Endodermal cell (in vitro differentiated cells): Measurements from ENCODE around the gene LRP5. TPM values are rescaled to one million over a fixed set of nuclear protein-coding genes. Genes with fewer than 3 reads are reported as not detected.

Experiments used
- DNase-seq: peaks from one replicate; pipeline ENCODE4 v3.0.0-alpha.2; 2017
- H3K27ac ChIP-seq: 2 replicates; pipeline ENCODE4 v1.5.1; 2013; ENCODE audit warnings: mild to moderate bottlenecking, low read depth, low read length, moderate library complexity
- H3K27me3 ChIP-seq: 2 replicates; pipeline ENCODE4 v1.6.1; 2013; ENCODE audit warnings: mild to moderate bottlenecking, low read length, moderate library complexity; ENCODE audit not compliant: insufficient read depth, control insufficient read depth, poor library complexity, severe bottlenecking
- H3K36me3 ChIP-seq: 2 replicates; pipeline ENCODE4 v1.7.0; 2013; ENCODE audit warnings: mild to moderate bottlenecking, low read length, moderate library complexity; ENCODE audit not compliant: control insufficient read depth, insufficient read depth
- H3K4me1 ChIP-seq: one replicate; pipeline ENCODE4 v1.7.0; 2013; ENCODE audit warnings: low read length; ENCODE audit not compliant: control insufficient read depth, insufficient read depth
- H3K4me3 ChIP-seq: 2 replicates; pipeline ENCODE4 v1.5.1; 2013; ENCODE audit warnings: mild to moderate bottlenecking, low read length, moderate library complexity
- H3K9ac ChIP-seq: 2 replicates; pipeline ENCODE4 v1.6.1; 2013; ENCODE audit warnings: mild to moderate bottlenecking, low read length, moderate library complexity; ENCODE audit not compliant: poor library complexity, severe bottlenecking; ENCODE audit errors: extremely low read depth
- H3K9me3 ChIP-seq: 2 replicates; pipeline ENCODE4 v1.6.1; 2013; ENCODE audit warnings: mild to moderate bottlenecking, low read length, moderate library complexity; ENCODE audit not compliant: control insufficient read depth
- H3K27ac Mint-ChIP-seq: 2 replicates; pipeline ENCODE4 v1.8.0; 2020; ENCODE audit warnings: mixed read lengths
- H3K27me3 Mint-ChIP-seq: 2 replicates; pipeline ENCODE4 v1.8.0; 2021; ENCODE audit warnings: mild to moderate bottlenecking, mixed read lengths; ENCODE audit not compliant: insufficient read depth
- H3K36me3 Mint-ChIP-seq: 2 replicates; pipeline ENCODE4 v1.8.0; 2020; ENCODE audit warnings: low read depth, mixed read lengths
- H3K4me1 Mint-ChIP-seq: 2 replicates; pipeline ENCODE4 v1.8.0; 2020; ENCODE audit warnings: mixed read lengths
- H3K4me3 Mint-ChIP-seq: 2 replicates; pipeline ENCODE4 v1.8.0; 2020; ENCODE audit warnings: mild to moderate bottlenecking, moderate library complexity, mixed read lengths
- H3K9me3 Mint-ChIP-seq: 2 replicates; pipeline ENCODE4 v1.8.0; 2020; ENCODE audit warnings: mild to moderate bottlenecking, mixed read lengths
- WGBS, 2 experiments: methylation state at CpG; one replicate each; pipeline versions ENCODE4 v1.1.5 to v1.1.7; 2013; ENCODE audit warnings: missing lambda C conversion rate in 2 of 2, mixed read lengths in 1 of 2; ENCODE audit not compliant: insufficient coverage in 1 of 2, insufficient read length in 1 of 2; 5-methylcytosine and 5-hydroxymethylcytosine counted together
- total RNA-seq, 2 donors: library from RNA; stranded (reverse); fragmentation: NEBNext Ultra II Directional in 1 of 2; extraction: Animal tissue kit (Norgen Biotek cat#: 25700) in 1 of 2; gene quantifications; 2 replicates in 1 of 2; 3 replicates in 1 of 2; pipeline ENCODE4 v1.2.1, GENCODE V29; 2021
- TF ChIP-seq, protein P1 (sequence below): fragments of 200-600 bp; sonication (generic); conservative IDR thresholded peaks from 2 replicates; pipeline ENCODE4 v1.5.0; 2021; ENCODE audit warnings: antibody characterized with exemption, mild to moderate bottlenecking

Gene LRP5
- total RNA-seq, 2 donors from 2014 or later = 58.2 to 64.1 TPM

GRCh38 chr11:68309621-68310185 is 2.7 kb upstream of the LRP5 start:
- 91 to 100% methylated on average over 1 to 2 of the region's 2 CpGs for WGBS, 2 experiments
- no peak overlapping the region for H3K4me3 Mint-ChIP-seq

DNA sequence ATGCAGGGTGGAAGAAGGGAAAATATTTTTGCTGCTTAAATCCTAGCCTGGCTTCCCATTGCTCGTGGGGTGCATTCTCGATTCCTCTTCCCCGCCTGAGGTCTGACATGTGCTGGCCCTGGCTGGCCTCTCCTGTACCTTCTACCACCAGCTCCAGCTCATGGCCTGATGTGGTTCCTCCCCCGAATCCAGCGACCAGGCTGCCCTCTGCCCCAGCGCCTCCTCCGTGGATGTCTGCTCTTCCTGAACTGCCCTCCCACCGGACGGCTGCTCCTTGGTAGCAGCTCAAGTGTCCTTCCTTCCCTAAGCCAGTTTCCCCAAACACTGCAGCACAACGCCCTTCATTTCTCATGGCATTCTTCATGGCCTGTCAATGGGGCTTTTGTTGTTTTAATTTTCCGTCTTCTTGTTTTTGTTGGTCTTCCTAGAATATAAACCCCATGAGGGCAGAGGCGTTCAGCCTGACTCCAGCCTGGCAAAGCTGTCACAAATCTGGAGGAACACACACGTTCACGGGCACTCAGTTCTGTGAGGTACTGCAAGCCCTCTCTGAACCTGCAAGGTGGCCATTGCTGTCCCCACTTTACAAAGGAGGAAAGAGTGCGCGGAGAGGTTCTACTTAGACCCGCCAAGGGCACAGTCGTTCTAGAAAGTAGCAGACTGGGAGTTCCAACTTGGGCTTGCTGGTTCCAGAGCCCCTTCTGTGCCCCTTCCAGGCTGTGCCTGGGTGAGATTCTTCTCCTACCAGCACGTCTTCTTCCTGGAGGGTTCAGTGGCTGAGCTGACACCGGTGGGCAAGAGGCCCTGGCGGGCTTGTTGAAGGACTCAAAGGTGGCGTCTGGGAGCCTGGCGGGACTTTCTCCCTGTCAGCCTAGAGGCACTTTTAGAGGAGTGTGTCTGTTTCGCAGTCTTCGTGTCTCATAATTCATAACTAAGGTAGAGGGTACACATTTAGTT is 953 bp upstream of the LRP5 start:
- H3K9ac ChIP-seq = no peak overlapping the region
- no peaks in the 10 kb centered on the region for H3K36me3 Mint-ChIP-seq
- H3K4me1 Mint-ChIP-seq = peaks cover 23% of the 10 kb centered on the region
- no peaks in the 10 kb centered on the region for H3K27me3 ChIP-seq
- H3K36me3 ChIP-seq = no peaks in the 10 kb centered on the region
- 93 to 95% methylated on average over 20 to 25 of the region's 25 CpGs for WGBS, 2 experiments
- peak; percentile 61 for DNase-seq
- TF ChIP-seq, protein P1, sequence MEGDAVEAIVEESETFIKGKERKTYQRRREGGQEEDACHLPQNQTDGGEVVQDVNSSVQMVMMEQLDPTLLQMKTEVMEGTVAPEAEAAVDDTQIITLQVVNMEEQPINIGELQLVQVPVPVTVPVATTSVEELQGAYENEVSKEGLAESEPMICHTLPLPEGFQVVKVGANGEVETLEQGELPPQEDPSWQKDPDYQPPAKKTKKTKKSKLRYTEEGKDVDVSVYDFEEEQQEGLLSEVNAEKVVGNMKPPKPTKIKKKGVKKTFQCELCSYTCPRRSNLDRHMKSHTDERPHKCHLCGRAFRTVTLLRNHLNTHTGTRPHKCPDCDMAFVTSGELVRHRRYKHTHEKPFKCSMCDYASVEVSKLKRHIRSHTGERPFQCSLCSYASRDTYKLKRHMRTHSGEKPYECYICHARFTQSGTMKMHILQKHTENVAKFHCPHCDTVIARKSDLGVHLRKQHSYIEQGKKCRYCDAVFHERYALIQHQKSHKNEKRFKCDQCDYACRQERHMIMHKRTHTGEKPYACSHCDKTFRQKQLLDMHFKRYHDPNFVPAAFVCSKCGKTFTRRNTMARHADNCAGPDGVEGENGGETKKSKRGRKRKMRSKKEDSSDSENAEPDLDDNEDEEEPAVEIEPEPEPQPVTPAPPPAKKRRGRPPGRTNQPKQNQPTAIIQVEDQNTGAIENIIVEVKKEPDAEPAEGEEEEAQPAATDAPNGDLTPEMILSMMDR = no peak
- no peak overlapping the region for H3K4me3 ChIP-seq
- no peaks in the 10 kb centered on the region for H3K27me3 Mint-ChIP-seq
- no peaks in the 10 kb centered on the region for H3K9me3 Mint-ChIP-seq
- H3K27ac Mint-ChIP-seq = no peak overlapping the region
- H3K27ac ChIP-seq = no peak overlapping the region
- H3K9me3 ChIP-seq = no peaks in the 10 kb centered on the region
- no peaks in the 10 kb centered on the region for H3K4me1 ChIP-seq
- peak overlapping the region; percentile 61 for H3K4me3 Mint-ChIP-seq

More at GRCh38 chr11:68309621-68310185, 2.7 kb upstream of the LRP5 start:
- H3K27me3 ChIP-seq = no peaks in the 10 kb centered on the region
- DNase-seq = no peak
- no peak overlapping the region for H3K9ac ChIP-seq
- H3K36me3 ChIP-seq = no peaks in the 10 kb centered on the region
- no peaks in the 10 kb centered on the region for H3K9me3 ChIP-seq
- Mint-ChIP-seq H3K27me3 (no peaks in the 10 kb centered on the region), H3K36me3 (peaks cover 1% of the 10 kb centered on the region), H3K27ac (no peak overlapping the region), H3K4me1 (peaks cover 14% of the 10 kb centered on the region), H3K9me3 (peaks cover 8% of the 10 kb centered on the region)
- no peaks in the 10 kb centered on the region for H3K4me1 ChIP-seq
- H3K27ac ChIP-seq = no peak overlapping the region
- TF ChIP-seq, protein P1 = no peak
- H3K4me3 ChIP-seq = no peak overlapping the region

DNA sequence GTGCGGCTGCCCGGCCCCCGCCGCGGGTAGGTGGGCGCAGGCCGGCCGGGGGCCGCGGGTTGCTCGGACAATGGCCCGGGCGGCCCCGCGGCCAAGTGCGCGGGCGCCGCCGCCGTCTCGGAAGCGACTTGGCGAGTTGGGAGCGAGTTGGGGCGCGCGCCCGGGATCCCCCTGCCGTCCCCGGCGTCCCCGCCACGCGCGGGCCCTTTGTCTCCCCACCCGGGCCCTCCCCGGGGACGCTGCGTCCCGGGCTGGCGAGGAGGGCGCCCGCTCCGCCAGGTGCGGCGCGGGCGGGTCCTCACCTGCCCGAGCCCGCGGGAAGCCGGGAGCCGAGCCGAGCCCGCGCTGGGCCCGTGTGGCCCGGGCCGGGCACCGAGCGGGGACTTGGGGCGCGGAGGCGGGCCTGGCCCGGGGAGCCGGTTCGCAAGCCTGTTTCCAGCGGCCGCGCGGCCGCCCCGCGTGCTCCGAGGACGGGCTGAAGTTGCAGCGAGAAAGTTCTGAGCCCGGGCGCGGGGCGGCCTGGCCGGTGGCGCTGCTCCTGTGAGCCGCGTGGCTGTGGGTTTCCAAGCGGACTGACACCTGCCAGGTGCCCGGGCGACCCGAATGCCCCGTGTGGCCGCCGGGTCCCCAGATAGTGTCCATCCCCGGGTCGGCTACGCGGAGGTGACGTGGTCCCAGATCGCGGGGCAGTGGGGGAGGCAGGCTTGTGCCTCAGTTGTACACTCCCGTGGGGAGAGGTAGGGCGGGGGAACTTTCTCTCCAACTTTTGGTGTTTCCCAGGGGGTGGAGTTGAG is 586 bp downstream of the LRP5 start:
- Mint-ChIP-seq H3K4me3 (peak overlapping the region; percentile 86), H3K4me1 (peaks cover 25% of the 10 kb centered on the region), H3K27me3 (no peaks in the 10 kb centered on the region), H3K27ac (peak overlapping the region; percentile 92), H3K36me3 (peaks cover 2% of the 10 kb centered on the region), H3K9me3 (no peaks in the 10 kb centered on the region)
- H3K27ac ChIP-seq = peak overlapping the region; percentile 36
- no peaks in the 10 kb centered on the region for H3K36me3 ChIP-seq
- TF ChIP-seq, protein P1 = no peak
- H3K4me3 ChIP-seq = peak overlapping the region; percentile 96
- 0 to 1% methylated on average over 36 to 102 of the region's 102 CpGs for WGBS, 2 experiments
- H3K9ac ChIP-seq = peak overlapping the region; percentile 56
- H3K4me1 ChIP-seq = no peaks in the 10 kb centered on the region
- DNase-seq = peak; percentile 71
- no peaks in the 10 kb centered on the region for H3K9me3 ChIP-seq
- H3K27me3 ChIP-seq = no peaks in the 10 kb centered on the region
